ENCODE measurements around the gene ADRA2B. TPM values are rescaled to one million over a fixed set of nuclear protein-coding genes. Genes with fewer than 3 reads are reported as not detected.
"Not testable (repeated sequence)": the region's sequence is repeated elsewhere in the genome, so short reads cannot be mapped to it uniquely, and the experiment has no call there.

Gene ADRA2B
- total RNA-seq, 1 donor from 2014 or later = 5.0 TPM

GRCh38 chr2:96083064-96083939, 33.1 kb downstream of the ADRA2B start:
- intact Hi-C loops (cut with micrococcal nuclease) = no loop called here
- ATAC-seq = peak; percentile 93

DNA sequence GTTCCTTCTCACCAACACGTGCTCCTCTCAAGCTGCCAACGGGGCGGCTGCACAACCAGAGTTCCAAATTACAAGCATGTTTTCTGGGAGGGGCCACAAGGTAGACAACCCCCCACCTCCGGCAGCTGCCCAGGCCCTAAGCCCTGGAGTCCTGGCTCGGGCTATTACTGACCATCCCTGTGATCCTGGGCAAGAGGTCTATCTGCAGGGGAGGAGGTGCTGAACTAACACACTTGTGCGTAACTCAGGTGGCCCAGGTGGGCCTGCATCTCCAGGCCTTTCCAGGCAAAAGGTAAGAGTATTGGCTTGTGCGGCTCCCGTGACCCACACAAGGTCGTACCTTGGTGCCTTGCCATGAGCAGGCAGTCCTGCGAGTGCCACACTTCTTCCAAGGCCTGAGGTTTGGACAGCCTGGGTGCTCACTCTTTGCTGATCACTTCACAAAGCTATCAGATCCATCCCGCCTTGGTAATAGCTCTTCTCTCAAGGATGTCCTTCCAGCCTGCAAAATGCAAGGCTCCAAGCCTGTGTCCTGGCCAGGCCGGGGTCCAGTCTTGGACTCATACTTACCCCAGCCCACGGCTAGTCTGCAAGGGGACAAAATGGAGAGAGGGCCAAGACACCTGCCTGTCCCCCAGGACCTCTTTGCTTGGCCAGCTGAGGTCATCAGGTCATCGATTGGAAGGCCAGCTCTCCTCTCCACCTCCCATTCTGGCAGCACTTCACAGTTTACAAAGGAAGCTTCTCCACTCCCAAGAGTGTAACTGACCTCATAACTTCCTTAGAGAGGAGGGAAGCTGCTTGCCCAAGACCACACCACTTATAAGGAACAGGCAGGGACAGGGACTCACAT, 33.9 kb downstream of the ADRA2B start:
- ATAC-seq = peak; percentile 69
- intact Hi-C loops (cut with micrococcal nuclease) = no loop called here
- DNase-seq = peak; percentile 22

More at GRCh38 chr2:96083064-96083939, 33.1 kb downstream of the ADRA2B start:
- peak; percentile 73 for DNase-seq

- intact Hi-C loops (cut with micrococcal nuclease) = no loop called here
- DNase-seq (no peak), ATAC-seq (no peak)
Observed at GRCh38 chr2:96081042-96081441, 35.3 kb downstream of the ADRA2B start.

GRCh38 chr2:96075199-96075771, 41.1 kb downstream of the ADRA2B start:
- intact Hi-C loops (cut with micrococcal nuclease) = no loop called here
- no peak for DNase-seq
- no peak for ATAC-seq

DNA sequence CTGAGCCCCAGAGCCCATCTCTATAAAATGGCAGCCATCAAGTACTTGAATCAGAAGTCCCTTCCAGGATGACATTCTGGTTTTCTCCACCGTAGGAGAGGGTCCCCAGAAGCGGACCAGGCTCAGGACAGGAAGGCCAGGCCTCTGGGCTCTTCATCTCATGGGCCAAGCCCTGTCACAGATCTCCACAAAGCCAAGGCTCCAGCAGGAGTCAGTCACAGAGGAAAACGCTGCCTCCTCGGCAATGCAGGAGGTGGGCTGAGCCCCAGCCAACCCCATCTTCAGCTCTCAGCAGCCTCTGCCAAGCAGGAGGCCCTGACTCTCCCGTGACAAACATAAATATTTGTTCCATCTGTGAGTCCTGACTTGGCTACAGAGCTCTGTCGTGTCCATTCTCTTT, 42.2 kb downstream of the ADRA2B start:
- ATAC-seq = no peak
- DNase-seq = no peak
- intact Hi-C loops (cut with micrococcal nuclease) = no loop called here

DNA sequence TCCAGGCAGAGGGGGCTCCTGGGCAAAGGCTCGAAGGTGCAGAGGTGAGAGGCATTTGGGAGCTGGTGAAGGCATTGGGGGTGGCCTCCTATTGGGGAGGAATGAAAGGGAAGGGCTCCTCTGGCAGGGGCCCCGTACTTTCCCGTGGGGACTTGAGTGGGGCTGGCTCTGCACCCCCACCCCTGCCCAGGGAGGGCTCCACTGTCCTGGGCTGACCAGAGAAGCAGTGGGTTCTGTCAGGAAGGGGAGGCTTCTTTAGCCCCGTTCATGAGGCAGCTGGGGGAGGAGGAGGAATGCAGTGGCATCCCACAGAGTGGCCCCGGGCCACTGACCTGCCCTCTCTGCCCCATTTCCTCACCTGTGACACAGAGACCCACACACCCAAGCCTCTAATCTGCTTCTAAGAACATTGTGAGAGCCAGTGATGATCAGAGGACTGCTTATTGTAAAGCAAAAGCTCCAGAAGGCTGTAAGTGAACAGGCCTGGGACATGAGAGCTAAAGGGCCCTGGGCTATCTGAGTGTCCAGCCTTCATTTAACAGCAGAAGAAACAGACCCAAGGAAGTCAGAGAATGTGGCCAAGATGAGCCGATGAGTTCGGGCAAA, 43.1 kb downstream of the ADRA2B start:
- intact Hi-C loops (cut with micrococcal nuclease) = no loop called here
- no peak for ATAC-seq

GRCh38 chr2:96072746-96073145, 43.6 kb downstream of the ADRA2B start:
- intact Hi-C loops (cut with micrococcal nuclease) = no loop called here
- ATAC-seq = no peak
- no peak for DNase-seq

More for the DNA sequence above, 43.1 kb downstream of the ADRA2B start:
- no peak for DNase-seq

- peak; percentile 57 for ATAC-seq
- intact Hi-C loops (cut with micrococcal nuclease); DNase-seq: not testable (repeated sequence)
Observed at GRCh38 chr2:96071977-96072491, 44.3 kb downstream of the ADRA2B start.

- DNase-seq; intact Hi-C loops (cut with micrococcal nuclease): not testable (repeated sequence)
- ATAC-seq = peak; percentile 61
Observed at GRCh38 chr2:96071087-96071976, 45.0 kb downstream of the ADRA2B start.

- ATAC-seq; intact Hi-C loops (cut with micrococcal nuclease); DNase-seq: not testable (repeated sequence)
Observed at GRCh38 chr2:96070351-96070750, 46.0 kb downstream of the ADRA2B start.

GRCh38 chr2:96069878-96070277, 46.5 kb downstream of the ADRA2B start:
- ATAC-seq; intact Hi-C loops (cut with micrococcal nuclease); DNase-seq: not testable (repeated sequence)

DNA sequence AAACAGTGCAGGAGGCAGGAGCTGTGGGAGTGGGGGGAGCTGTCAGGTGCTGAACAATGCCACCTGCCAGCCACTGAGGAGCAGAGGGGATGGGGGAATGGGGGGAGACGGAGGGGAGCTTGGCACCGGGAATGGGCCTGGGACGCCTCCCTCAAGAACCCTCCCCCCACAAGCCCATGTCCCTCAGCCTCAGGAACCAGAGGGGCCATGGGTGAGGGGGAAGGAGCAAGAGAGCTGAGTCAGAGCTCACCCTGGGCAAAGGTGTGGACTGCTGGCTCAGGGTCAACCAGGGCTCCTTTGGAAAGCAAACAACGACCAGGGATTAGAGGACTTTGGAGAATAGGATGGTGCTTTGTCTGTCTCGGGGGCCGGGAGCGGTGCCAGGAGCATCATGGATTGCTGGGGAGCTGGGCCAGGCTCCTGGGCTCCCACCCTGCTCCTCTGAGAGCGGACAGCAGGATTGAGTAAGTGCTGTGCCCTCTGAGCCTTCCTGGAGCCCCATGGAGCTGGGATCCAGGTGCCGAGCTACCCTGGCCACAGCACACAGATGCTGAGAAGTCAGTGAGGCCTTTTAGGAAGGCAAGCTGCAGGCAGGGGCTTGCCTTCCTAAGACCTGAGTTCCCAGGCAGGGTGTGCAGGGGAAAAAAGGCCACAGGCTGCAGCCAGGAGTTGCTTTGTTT, 48.3 kb downstream of the ADRA2B start:
- DNase-seq = peak; percentile 19
- intact Hi-C loops (cut with micrococcal nuclease); ATAC-seq: not testable (repeated sequence)

DNA sequence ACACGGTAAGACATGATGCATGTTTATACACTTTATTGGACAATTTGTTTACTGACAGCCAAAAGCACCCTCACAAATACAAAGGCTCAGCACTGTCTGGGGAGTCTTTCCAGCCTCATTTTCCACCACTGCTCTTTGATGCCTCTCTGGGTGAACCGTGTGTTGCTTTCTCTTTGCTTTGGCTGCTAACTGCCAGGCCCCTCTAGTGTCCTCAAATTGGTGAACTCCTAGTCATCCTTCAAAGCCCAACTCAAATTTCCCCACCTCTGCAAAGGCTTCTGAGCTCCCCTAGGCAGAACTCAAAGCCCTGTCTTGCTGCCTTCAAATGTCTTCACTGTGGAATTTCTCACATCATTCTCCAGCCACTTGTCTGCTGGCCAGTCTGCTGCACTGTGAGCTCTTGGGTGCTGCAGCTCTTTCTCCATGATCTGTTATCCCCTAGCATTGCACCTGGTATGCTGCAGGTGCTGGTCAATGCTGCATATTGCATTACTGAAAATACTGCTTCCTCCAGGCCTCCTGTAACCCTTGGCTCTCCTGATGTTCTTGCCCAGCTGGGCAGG, 49.2 kb downstream of the ADRA2B start:
- ATAC-seq; DNase-seq; intact Hi-C loops (cut with micrococcal nuclease): not testable (repeated sequence)

DNA sequence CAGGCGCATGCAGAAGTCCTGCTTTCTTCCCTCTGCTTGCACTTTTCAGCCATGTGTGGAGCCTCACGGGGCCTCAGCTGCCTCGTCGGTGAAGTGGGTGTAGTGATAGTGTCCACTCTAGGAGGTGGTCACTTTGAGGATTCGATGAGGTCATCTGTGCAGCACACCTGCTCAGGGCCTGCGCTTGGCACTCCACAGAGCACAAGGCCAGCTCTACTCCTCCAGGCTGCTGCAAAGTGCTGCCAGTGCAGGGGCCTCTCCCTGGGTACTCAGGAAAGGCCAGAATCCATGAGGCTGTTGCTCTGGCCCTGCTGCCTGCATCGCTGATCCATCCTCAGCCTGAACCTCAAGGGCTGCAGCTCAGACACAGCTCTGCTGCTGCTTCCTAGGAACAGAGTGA, 49.9 kb downstream of the ADRA2B start:
- intact Hi-C loops (cut with micrococcal nuclease); ATAC-seq; DNase-seq: not testable (repeated sequence)

DNA sequence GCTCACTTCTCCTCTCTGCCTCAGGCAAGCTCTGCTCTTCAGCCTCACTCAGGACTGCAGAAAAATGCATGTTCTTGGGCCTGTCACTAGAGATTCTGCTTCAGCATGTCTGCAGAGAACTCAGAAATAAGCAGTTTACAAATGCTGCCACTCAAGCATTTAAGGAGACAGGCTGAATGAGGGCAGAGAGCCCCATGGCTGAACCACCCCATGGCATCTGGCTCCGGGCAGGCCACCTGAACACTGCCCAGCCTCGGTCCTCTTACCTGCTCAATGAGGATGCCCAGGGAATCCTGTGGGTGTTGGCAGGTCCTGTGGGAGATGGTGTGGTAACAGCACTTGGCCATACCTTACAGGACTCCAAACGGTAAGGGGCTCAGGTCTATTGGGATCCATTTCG, 50.4 kb downstream of the ADRA2B start:
- intact Hi-C loops (cut with micrococcal nuclease); ATAC-seq; DNase-seq: not testable (repeated sequence)

- DNase-seq (no peak), ATAC-seq (no peak)
- intact Hi-C loops (cut with micrococcal nuclease) = no loop called here
Observed at GRCh38 chr2:96065381-96065930, 50.9 kb downstream of the ADRA2B start.

- DNase-seq; ATAC-seq; intact Hi-C loops (cut with micrococcal nuclease): not testable (repeated sequence)
Observed at GRCh38 chr2:96064760-96065159, 51.6 kb downstream of the ADRA2B start.

Data from left ventricle myocardium superior (tissue), 1 donor.